Liver (tissue), 3 donors: ENCODE data around the gene ECHS1.

Source experiments
- CTCF ChIP-seq: fragments of 150-350 bp; IDR thresholded peaks from 2 replicates; pipeline ENCODE4 v1.5.1; 2017; ENCODE audit warnings: improper control_type of control experiment, low read depth, low read length; ENCODE audit not compliant: missing input control
- HNF4A ChIP-seq, 2 donors: conservative IDR thresholded peaks; 2 replicates each; pipeline ENCODE4 v1.6.1; 2016; ENCODE audit warnings: antibody characterized with exemption in 2 of 2, mild to moderate bottlenecking in 2 of 2
- JUND ChIP-seq, 2 donors: IDR thresholded peaks; 2 replicates each; pipeline ENCODE4 v1.6.1; 2016; ENCODE audit warnings: antibody characterized with exemption in 2 of 2
- MAX ChIP-seq: IDR thresholded peaks from 2 replicates; pipeline ENCODE4 v1.6.1; 2016; ENCODE audit warnings: antibody characterized with exemption
- RAD21 ChIP-seq, 2 donors: IDR thresholded peaks; 2 replicates each; pipeline ENCODE4 v1.6.1; 2016; ENCODE audit warnings: antibody characterized with exemption in 2 of 2, mild to moderate bottlenecking in 2 of 2
- REST ChIP-seq: IDR thresholded peaks from 2 replicates; pipeline ENCODE4 v1.6.1; 2016; ENCODE audit warnings: antibody characterized with exemption, mild to moderate bottlenecking
- RXRA ChIP-seq, 2 donors: IDR thresholded peaks; 2 replicates each; pipeline ENCODE4 v1.6.1; 2017 to 2018; ENCODE audit warnings: antibody characterized with exemption in 2 of 2, mild to moderate bottlenecking in 1 of 2
- donor health status: healthy.
- donor health status: healthy.

GRCh38 chr10:133358162-133358924, 14.8 kb downstream of the ECHS1 start:
- TF ChIP-seq CTCF, result no peak
- no peak for TF ChIP-seq MAX
- peak; percentile 57 to 72 for TF ChIP-seq HNF4A (conservative IDR thresholded peaks at IDR 0.05)
- TF ChIP-seq REST, result no peak
- no peak for TF ChIP-seq JUND (IDR thresholded peaks at IDR 0.05)
- peak; percentile 68 to 82 for TF ChIP-seq RXRA (IDR thresholded peaks at IDR 0.05)
- peak in 1 of 2 donors; percentile 12 for TF ChIP-seq RAD21 (IDR thresholded peaks at IDR 0.05)
